ENCODE data around the gene DTX4.

DTX4 gene

GRCh38 chr11:59176330-59176729 is 4.4 kb downstream of the DTX4 start:
- CTCF ChIA-PET = interaction anchor here (1.3 kb wide), 1 partner anchor 10 kb away, joined by 6 read pairs; no protein-coding TSS in a partner anchor
- POLR2A ChIA-PET (ENCODE audit: low non-redundant PET) = no interaction called here
- no peak for TF ChIP-seq CTCF (conservative IDR thresholded peaks at IDR 0.05; ENCODE audit: low read depth)

GRCh38 chr11:59178402-59178801 is 6.5 kb downstream of the DTX4 start:
- POLR2A ChIA-PET (ENCODE audit: low non-redundant PET) = no interaction called here
- CTCF ChIA-PET = no interaction called here
- no peak for TF ChIP-seq CTCF (conservative IDR thresholded peaks at IDR 0.05; ENCODE audit: low read depth)
- H3K27ac ChIP-seq = no peak overlapping the region
- no peak for DNase-seq (ENCODE audit: low spot score)

More at GRCh38 chr11:59176330-59176729, 4.4 kb downstream of the DTX4 start:
- DNase-seq (ENCODE audit: low spot score) = no peak
- H3K27ac ChIP-seq = no peak overlapping the region

- ChIA-PET POLR2A (ENCODE audit: low non-redundant PET) (no interaction called here), CTCF (no interaction called here)
- no peak for DNase-seq (ENCODE audit: low spot score)
- no peak for TF ChIP-seq CTCF (conservative IDR thresholded peaks at IDR 0.05; ENCODE audit: low read depth)
- H3K27ac ChIP-seq = no peak overlapping the region
Observed at GRCh38 chr11:59179121-59179520, 7.2 kb downstream of the DTX4 start.

- no peak overlapping the region for H3K27ac ChIP-seq
- CTCF ChIA-PET = interaction anchor here (0.6 to 1.6 kb wide), 3 partner anchors 9 to 93 kb away, joined by 3 to 9 read pairs (median 4); partner anchors contain the start of gene DTX4
- no peak for TF ChIP-seq CTCF (conservative IDR thresholded peaks at IDR 0.05; ENCODE audit: low read depth)
- DNase-seq (ENCODE audit: low spot score) = no peak
- POLR2A ChIA-PET (ENCODE audit: low non-redundant PET) = no interaction called here
Observed at GRCh38 chr11:59180168-59180776, 8.3 kb downstream of the DTX4 start.

- CTCF ChIA-PET = interaction anchor here (0.6 to 1.6 kb wide), 2 partner anchors 9 to 22 kb away, joined by 4 to 9 read pairs; partner anchors contain the start of gene DTX4
- no peak overlapping the region for H3K27ac ChIP-seq
- POLR2A ChIA-PET (ENCODE audit: low non-redundant PET) = no interaction called here
- TF ChIP-seq CTCF (conservative IDR thresholded peaks at IDR 0.05; ENCODE audit: low read depth) = no peak
- no peak for DNase-seq (ENCODE audit: low spot score)
Observed at GRCh38 chr11:59180907-59181306, 9.0 kb downstream of the DTX4 start.

GRCh38 chr11:59181746-59182456 is 10.0 kb downstream of the DTX4 start:
- ChIA-PET CTCF (no interaction called here), POLR2A (ENCODE audit: low non-redundant PET) (no interaction called here)
- no peak for TF ChIP-seq CTCF (conservative IDR thresholded peaks at IDR 0.05; ENCODE audit: low read depth)
- no peak overlapping the region for H3K27ac ChIP-seq
- no peak for DNase-seq (ENCODE audit: low spot score)
